ENCODE measurements around the gene SHISAL1. TPM values are rescaled to one million over a fixed set of nuclear protein-coding genes. Genes with fewer than 3 reads are reported as not detected.
"Not testable (repeated sequence)": the region's sequence is repeated elsewhere in the genome, so short reads cannot be mapped to it uniquely, and the experiment has no call there.

SHISAL1 gene
- total RNA-seq, 2 donors from 2014 or later: not detected

GRCh38 chr22:44333847-44334635 lies 21.3 kb upstream of the SHISAL1 start:
- no peak for DNase-seq (ENCODE audit: low spot score in 2 of 2)
- H3K9me3 Mint-ChIP-seq: no peaks in the 10 kb centered on the region
- H3K36me3 Mint-ChIP-seq: no peaks in the 10 kb centered on the region
- ATAC-seq: no peak
- H3K27ac Mint-ChIP-seq: no peak overlapping the region

GRCh38 chr22:44332946-44333345 lies 20.2 kb upstream of the SHISAL1 start:
- no peak for ATAC-seq
- no peaks in the 10 kb centered on the region for H3K36me3 Mint-ChIP-seq
- no peak for DNase-seq (ENCODE audit: low spot score in 2 of 2)
- H3K9me3 Mint-ChIP-seq: no peaks in the 10 kb centered on the region
- no peak overlapping the region for H3K27ac Mint-ChIP-seq

DNA sequence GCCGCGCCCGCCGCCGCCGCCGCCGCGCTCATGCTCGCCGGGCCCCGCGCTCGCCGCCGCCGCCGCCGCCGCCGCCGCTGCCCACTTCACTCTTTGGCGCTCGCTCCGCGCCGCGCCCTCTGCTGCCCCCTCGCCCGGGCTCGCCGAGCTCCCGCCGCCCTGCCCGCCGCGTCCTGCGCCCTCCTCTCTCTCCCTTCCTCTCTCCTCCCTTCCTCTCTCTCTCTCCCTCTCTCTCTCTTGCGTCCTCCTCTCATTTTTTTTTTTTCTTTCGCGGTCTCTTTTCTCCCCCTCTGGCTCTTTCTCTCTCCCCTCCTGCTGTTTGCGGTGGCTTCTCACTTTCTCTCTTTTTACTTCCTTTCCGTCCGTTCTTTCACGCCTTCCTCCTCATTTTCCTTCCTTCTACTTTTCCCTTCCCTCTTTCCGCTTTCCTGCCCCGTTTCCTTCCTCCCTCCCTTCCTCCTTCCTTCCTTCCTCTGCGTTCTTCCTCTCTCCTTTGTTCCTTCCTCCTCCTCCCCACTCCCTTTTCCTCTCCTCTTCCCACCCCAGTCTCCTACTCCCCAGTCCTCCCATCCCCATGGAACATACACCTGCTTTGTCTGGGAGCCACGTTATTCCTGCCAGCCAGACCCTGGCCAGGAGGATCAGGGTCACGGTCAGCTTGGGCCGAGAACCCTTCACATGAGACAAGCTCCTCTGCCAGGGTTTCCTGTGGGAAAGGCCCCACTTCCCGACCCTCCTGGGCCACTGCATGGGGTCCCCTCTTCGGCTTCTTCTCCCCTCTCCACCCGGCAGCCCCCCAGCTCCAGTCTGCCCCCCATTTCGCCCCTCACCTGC lies 19.3 kb upstream of the SHISAL1 start:
- Mint-ChIP-seq H3K9me3 (no peaks in the 10 kb centered on the region), H3K27ac (no peak overlapping the region), H3K36me3 (no peaks in the 10 kb centered on the region)
- ATAC-seq (peak in 1 of 2 donors; percentile 14), DNase-seq (ENCODE audit: low spot score in 2 of 2) (no peak)

GRCh38 chr22:44330744-44331660 lies 18.3 kb upstream of the SHISAL1 start:
- Mint-ChIP-seq H3K9me3 (no peaks in the 10 kb centered on the region), H3K36me3 (no peaks in the 10 kb centered on the region), H3K27ac (no peak overlapping the region)
- DNase-seq (ENCODE audit: low spot score in 2 of 2) (no peak), ATAC-seq (no peak)

DNA sequence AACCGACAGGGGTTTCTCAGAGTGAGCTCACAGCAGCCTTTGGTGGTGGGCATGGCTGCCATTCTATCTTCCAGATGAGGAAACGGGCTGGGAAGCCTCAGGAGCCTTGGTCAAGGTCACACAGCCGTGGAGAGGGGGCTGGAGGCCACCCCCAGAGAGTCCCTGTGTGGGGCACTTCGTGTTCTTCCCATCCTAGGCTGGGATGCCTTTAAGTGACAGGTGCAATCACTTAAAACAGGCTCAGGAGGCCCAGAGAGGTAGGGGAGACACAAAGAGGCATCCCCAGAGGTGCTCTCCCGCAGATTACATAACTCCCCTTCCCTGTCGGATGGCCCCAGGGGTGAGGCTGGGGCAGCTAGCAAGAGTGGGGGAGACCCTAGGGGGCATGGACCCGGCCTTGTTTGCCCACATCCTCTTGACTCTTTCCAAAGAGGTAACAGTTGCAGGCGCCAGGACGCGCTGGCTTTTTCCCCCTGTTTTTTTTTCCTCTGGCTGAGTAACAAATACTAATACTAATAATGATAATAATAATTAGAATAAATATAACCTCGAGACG lies 17.5 kb upstream of the SHISAL1 start:
- ATAC-seq: no peak
- Mint-ChIP-seq H3K9me3 (no peaks in the 10 kb centered on the region), H3K27ac (no peak overlapping the region), H3K36me3 (no peaks in the 10 kb centered on the region)
- no peak for DNase-seq (ENCODE audit: low spot score in 2 of 2)

DNA sequence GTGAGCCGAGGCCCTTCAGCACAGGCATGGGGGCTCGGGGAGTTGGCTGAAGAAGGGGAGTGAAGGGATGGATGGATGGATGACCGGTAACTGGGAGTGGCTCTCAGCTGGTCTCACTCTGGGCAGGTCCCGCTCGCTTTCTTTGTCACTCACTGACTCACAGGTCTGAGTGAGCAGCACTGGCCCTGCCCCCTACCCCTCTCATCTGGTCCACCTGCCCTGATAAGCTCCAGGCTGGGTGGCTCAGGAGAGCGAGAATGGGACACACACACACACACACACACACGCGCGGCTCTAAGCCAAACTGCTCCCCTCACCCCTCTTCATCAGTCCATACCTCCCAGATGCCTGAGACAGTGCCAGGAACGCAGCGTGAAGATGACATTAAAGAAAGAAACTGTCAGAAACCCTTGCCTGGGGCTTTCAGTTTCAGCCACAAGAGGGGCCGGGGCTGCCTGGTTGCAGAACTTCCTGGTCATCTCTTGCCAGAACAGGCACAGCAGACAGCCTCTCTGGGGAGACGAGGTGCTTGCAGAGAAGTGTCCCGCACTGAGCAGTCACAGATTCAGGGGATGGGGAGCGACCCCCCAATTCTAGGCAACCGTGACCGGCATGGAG lies 16.5 kb upstream of the SHISAL1 start:
- Mint-ChIP-seq H3K27ac (no peak overlapping the region), H3K36me3 (no peaks in the 10 kb centered on the region), H3K9me3 (no peaks in the 10 kb centered on the region)
- ATAC-seq (peak; percentile 56 to 78), DNase-seq (ENCODE audit: low spot score in 2 of 2) (peak in 1 of 2 donors; percentile 22)

- Mint-ChIP-seq H3K27ac (no peak overlapping the region), H3K36me3 (no peaks in the 10 kb centered on the region), H3K9me3 (no peaks in the 10 kb centered on the region)
- ATAC-seq (no peak), DNase-seq (ENCODE audit: low spot score in 2 of 2) (no peak)
These were observed 16.0 kb upstream of the SHISAL1 start for GRCh38 chr22:44328762-44329161.

DNA sequence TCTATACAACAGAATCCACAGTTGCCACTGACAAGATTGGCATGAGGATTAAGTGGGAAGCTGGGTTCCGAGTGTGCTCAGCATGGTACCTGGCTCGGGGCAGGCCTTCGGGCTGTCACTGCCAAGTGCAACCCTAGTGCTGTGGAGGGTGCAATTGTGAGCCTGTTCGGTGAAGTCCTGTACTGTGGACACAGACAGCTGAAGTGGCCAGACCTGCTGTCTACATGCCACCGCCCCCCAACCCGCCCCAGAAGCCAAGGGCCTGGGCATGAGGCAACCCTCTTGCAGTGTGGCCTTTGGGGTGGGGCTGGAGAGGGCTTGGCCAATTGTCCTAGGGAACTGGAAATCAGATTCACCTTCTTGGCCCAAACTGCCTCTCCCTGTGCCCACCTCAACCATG lies 15.6 kb upstream of the SHISAL1 start:
- DNase-seq (ENCODE audit: low spot score in 2 of 2) (no peak), ATAC-seq (no peak)
- H3K27ac Mint-ChIP-seq: no peak overlapping the region
- H3K9me3 Mint-ChIP-seq: no peaks in the 10 kb centered on the region
- H3K36me3 Mint-ChIP-seq: no peaks in the 10 kb centered on the region

DNA sequence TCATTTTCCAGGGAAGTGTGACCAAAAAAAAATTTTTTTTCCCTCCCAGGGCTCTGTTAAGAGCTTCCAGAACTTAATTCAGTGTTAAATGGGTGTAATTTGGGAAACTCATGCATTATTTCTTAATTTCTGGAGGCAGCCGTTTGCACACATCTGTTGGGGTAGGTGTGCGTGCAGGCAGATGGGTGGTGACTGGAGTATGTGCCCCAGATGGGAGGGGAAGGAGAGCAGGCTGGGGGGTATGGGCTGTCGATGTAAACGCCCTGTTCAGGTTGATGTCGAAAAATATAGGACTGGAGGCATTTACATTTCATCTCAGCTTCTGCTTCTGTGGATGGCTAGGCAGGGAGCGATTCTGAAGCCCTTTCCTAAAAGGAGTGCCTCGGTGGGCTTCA lies 13.7 kb upstream of the SHISAL1 start:
- no peak for ATAC-seq
- H3K27ac Mint-ChIP-seq: peak overlapping the region in 1 of 2 donors; percentile 17

GRCh38 chr22:44325718-44326490 lies 13.2 kb upstream of the SHISAL1 start:
- ATAC-seq: no peak
- H3K36me3 Mint-ChIP-seq: no peaks in the 10 kb centered on the region
- no peak for DNase-seq (ENCODE audit: low spot score in 2 of 2)
- no peaks in the 10 kb centered on the region for H3K9me3 Mint-ChIP-seq
- peak overlapping the region in 1 of 2 donors; percentile 17 for H3K27ac Mint-ChIP-seq

More for the DNA sequence above, 13.7 kb upstream of the SHISAL1 start:
- no peak for DNase-seq (ENCODE audit: low spot score in 2 of 2)
- Mint-ChIP-seq H3K36me3 (no peaks in the 10 kb centered on the region), H3K9me3 (no peaks in the 10 kb centered on the region)

DNA sequence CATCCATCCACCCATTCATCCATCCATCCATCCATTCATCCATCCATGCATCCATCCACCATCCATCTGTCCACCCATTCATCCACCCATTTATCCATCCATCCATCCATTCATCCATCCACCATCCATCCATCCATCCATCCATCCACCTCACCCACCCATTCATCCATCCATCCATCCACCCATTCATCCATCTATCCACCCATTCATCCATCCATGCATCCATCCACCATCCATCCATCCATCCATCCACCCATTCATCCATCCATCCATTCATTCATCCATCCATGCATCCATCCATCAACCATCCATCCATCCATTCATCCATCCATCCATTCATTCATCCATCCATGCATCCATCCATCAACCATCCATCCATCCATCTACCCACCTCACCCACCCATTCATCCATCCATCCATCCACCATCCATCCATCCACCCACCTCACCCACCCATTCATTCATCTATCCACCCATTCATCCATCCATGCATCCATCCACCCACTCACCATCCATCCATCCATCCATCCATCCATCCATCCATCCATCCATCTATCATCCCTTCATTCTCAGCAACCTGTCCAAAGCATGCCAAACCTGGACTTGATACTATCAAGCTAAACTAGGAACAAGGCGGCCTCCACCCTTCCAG lies 10.5 kb upstream of the SHISAL1 start:
- not testable (repeated sequence) for ATAC-seq; H3K27ac Mint-ChIP-seq; H3K9me3 Mint-ChIP-seq; H3K36me3 Mint-ChIP-seq; DNase-seq (ENCODE audit: low spot score in 2 of 2)

DNA sequence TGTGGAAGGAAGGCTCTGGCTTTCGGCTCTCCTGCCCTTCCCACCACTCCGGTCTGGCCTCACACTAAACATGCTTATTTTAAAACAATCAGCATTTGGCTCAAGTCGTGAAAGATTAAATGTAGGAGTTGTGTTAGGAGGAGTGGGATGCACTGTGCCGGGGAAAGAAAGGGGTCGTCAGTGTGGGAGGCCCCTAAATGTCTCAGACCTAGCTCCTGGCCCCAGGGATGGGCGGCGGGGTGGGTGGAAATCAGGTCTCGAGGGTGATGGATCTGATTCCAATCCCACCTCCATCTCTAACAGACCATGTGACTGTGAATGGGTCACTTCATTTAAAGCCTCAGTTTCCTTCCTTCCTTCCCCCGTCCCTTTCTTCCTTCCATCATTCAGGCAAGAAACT lies 6.9 kb upstream of the SHISAL1 start:
- H3K9me3 Mint-ChIP-seq: no peaks in the 10 kb centered on the region
- H3K27ac Mint-ChIP-seq: no peak overlapping the region
- DNase-seq (ENCODE audit: low spot score in 2 of 2) (no peak), ATAC-seq (no peak)
- H3K36me3 Mint-ChIP-seq: no peaks in the 10 kb centered on the region

DNA sequence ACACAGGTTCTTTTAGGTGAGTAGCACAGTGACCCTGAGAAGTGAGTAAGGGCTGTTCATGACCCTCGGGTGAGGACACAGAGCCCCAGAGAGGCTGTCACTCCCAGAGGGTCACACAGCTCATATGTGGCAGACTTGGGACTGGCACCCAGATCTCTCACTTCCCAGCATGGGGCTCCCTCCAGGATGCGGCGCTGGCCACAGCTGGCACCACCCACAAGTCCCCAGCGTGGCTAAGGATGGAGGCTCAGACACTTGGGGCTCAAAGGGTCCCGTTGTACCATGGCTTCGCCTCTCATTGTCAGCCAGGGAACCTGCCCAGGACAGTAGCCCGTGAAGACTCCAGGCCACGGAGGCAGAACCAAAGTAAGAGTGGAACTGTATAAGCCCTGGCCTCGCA lies 6.0 kb upstream of the SHISAL1 start:
- H3K27ac Mint-ChIP-seq: no peak overlapping the region
- no peak for ATAC-seq
- H3K9me3 Mint-ChIP-seq: no peaks in the 10 kb centered on the region
- DNase-seq (ENCODE audit: low spot score in 2 of 2): no peak
- H3K36me3 Mint-ChIP-seq: no peaks in the 10 kb centered on the region

DNA sequence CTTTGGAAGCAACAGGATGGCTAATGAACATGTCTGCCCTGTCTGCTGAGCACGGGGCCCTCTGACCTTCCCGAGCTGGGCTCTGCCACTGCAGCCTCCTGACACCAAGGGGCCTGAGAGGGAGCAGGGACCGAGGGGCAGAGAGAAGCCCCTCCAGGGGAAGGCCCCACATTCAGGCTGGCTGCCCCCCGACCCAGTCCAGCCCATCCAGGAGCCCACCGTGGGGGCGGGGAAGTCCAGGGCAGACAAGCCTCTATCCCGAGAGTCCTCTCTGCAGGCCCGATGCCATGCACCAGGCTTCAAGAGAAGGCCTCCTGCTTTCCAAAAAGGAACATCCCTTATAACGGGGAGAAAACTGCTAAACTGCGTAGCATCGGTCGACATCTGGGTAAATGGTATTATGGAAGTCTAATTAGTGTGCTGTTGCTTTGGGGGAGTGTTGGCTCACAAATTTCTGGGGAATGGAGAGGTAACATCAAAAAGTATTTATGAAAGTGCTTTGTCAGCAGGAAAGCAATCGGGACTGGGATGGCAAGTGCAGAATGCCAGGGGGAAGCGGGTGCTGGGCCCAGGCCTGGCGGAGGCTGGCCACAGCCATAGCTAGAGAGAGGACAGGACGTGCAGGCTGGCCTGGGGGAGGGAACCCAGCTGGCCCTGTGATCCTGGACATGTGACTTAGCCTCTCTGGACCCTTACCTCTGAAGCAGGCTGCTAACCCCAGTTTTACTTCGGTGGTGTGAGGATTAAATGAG lies 5.3 kb upstream of the SHISAL1 start:
- Mint-ChIP-seq H3K9me3 (no peaks in the 10 kb centered on the region), H3K36me3 (no peaks in the 10 kb centered on the region), H3K27ac (no peak overlapping the region)
- no peak for ATAC-seq
- DNase-seq (ENCODE audit: low spot score in 2 of 2): no peak

DNA sequence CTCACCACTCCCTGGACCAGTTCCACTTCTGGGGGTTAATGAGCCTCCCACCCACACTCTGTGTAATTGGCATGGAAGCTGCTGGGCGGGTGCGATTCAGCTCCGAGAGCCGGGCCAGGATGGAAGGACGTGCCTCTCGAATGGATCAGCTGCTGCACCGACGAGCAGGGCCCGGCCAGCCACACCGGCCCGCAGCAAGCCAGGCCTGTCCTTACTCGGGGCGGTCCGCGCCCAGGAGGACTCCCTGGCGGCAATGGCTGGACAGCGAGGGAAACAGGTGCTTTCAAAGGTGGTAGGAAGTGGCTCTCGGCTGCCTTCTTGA lies 4.3 kb upstream of the SHISAL1 start:
- no peak overlapping the region for H3K27ac Mint-ChIP-seq
- DNase-seq (ENCODE audit: low spot score in 2 of 2) (no peak), ATAC-seq (no peak)
- H3K9me3 Mint-ChIP-seq: no peaks in the 10 kb centered on the region
- no peaks in the 10 kb centered on the region for H3K36me3 Mint-ChIP-seq

All from activated naive CD4-positive, alpha-beta T cell treated with anti-CD3 and anti-CD28 coated beads, Interleukin-2, amount 50 U/mL, for 72 hours (primary cell).